ENCODE measurements around the gene PTPRM.
"Not testable (repeated sequence)": the region's sequence is repeated elsewhere in the genome, so short reads cannot be mapped to it uniquely, and the experiment has no call there.

The PTPRM gene

DNA sequence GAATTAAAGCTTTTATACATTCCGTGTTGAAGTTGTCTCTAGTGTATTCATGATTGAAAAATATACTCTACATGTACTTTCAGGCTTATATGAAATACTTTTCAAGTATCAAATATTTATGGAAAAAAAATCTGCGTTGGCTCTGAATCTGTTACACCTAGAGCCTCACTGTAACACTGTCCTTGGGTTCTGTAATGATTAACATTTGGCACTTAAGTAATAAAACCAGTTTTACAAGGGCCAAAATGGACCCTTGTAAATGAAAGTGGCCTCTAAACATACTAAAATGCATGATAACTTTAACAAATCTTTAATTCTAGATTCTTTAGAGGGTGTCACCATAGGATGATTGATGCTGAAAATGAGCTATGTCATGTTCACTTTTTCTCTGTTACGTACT, 162.8 kb downstream of the PTPRM start:
- DNase-seq, result no peak

DNA sequence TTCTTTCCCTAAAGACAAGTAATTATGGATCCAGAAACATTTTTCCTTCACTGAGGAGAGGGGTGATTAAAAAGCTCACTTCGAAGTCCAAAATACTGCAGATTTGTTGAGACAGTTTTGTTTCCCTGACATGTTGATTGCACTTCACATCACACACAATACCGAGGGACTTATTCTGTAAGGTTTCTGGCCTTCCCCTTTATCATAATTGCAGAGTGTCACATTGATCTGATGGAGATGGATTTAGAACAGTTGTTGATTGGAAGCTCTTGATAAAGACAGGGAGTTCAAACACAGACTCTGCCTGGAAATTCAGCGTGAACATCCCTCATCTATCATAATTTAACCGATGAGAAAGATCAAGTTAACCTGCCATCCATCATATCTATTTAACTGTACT, 163.6 kb downstream of the PTPRM start:
- no peak for DNase-seq

DNA sequence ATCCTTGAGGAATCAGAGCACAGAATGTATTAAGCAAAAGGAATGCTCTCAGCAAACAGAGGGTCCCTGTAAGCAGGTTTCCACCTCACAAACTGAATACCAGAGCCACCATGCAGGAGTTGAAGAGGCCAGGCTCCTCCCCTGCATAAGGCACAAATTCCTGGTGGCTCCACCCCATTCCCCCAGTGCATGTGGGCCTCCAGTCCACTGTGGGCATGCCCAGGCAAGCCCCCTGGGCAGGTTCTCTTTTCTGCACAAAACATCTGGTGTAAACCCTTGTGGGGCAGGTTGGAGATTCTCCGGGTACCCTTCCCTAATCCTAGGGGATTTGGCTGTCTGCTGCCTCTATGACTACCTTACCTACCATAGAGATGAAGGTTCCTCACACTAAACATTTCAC, 166.5 kb downstream of the PTPRM start:
- no peak for DNase-seq

DNA sequence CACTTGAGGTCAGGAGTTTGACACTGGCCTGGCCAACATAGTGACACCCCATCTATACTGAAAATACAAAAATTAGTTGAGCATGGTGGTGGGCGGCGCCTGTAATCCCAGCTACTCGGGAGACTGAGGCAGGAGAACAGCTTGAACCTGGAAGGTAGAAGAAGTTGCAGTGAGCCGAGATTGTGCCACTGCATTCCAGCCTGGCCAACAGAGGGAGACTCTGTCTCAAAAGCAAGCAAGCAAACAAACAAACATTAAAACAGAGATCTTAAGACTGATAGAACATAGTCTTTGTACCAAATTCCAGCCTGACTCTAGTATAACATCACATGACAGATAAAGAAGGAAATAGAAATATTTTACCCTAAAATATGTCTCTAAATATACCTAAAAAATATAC, 168.1 kb downstream of the PTPRM start:
- DNase-seq, result no peak

DNA sequence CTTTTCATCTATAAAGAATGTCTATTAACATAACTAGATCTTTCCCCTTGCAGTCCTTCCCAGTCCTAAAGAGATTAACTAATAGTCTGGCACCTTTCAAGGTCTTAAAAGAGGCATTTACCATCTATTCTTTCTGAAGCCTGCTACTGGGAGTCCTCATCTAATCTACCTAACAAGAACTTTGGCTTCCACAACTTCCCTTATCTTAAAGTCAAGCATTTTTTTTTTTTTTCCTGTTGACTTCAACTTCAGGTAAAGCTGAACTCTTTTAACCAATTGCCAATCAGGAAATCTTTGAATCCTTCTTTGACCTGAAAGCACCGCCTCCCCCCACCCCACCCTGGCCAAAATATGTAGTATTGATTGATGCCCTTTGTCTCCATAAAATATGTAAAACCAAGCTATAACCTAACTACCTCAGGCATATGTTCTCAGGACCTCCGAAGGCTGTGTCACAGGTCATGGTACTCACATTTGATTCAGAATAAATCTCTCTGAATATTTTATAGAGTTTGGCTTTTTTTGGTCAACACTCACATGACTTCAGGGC, 168.6 kb downstream of the PTPRM start:
- DNase-seq, result no peak

DNA sequence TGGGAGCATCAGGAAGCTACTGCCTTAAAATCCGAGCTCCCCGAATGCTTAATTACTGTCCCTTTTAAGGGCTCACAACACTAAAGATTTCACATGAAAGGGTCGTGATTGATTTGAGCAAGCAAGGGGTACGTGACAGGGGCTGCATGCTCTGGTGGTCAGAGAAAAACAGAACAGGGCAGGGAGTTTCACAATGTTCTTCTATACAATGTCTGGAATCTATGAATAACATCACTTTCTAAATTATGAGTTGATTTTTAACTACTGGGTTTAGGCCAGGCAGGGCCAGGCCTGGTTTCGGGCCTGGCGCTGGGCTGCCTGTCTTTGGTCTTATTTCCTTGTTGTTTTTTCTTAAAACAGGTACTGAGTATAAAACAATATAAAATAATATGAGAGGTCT, 169.4 kb downstream of the PTPRM start:
- not testable (repeated sequence) for DNase-seq

DNA sequence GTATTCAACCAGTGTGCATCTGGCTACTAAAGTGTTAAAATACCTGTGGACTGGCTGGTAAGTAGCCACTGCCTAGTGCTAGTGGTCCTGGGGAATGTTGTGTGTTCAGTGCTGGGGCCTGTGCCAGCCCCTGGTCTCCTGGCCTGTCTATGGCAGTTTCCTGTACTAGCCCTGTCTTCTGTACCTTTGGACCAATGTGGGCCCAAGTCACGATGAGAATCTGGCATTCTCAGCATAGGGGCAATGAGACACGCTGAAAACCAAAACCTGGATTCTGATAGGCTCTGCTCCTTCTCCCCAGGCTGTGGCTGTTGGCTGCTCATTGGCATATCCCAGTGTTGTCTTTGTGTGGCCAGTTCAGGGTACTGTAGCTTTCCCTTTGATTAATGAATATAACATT, 170.4 kb downstream of the PTPRM start:
- DNase-seq, result no peak

DNA sequence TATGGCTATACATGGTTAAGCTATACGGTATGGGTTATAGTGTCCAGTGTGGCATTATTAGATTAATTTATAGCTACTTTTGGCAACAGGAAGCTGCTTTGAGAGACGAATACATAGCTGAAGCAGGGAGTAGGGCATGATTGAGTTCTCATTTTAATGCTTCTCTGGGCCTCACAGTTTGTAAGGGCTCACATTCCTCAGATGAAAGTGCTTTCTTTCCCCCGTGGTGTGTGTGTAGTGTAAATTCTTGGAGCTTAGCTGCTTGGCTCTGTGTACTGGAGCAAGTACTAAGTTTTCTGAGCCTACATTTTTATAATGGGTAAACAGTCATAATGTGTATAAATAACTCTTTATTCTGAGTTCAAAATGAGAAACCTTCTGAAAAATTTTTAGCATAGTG, 173.7 kb downstream of the PTPRM start:
- DNase-seq, result no peak

DNA sequence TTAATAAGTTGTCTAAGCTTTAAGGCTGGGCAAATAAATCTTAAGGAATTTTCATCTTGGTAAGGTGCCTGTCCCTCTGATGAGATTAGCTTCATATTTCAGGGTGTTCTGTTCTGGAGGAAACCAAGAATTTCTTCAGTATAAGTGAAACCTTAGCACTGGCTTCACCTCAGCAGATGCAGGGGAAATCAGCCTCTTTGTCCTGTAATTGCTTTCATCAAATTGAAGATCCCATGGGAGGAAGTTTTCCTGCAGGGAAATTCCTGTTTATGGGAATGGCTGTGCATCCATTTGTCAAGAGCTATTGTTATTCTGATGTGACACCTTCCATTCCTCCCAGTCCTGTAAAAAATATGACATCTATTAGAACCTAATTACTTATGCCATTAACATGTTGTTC, 174.5 kb downstream of the PTPRM start:
- DNase-seq, result no peak

DNA sequence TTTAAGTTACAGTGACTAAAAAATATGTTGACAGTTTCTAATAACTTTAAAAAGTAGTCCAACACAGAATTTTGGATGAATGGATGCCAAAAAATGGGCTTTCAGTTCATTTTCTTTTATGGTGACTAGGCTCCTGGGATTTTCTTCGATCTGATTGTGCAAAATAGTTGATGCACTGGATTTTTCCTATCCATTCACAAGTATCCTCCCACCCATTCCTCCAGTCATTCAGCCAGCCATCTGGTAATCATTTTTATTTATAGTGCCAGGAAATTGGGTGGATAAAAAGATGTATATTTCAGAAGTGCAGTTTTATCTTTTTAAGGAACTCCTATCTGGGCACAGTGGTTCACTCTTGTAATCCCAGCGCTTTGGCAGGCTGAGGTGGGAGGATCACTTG, 175.1 kb downstream of the PTPRM start:
- DNase-seq, result no peak

DNA sequence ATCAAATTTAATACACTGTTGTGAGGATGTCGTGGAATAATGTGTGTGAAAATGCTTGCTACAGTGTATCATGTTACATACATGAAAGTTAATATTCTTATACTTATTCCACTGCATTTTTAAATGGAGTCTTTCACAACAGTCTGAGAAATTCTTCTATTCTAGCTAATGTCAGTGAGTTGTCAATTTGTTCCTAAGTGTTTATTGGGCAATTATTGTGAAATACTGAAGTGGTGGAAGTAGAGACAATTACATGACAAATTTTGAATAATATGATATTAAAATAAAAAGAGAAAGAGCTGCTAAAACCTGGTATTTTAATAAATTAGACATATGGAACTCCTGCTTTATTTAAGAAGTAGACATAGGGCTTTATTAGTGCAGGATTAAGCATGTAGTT, 176.1 kb downstream of the PTPRM start:
- no peak for DNase-seq

DNA sequence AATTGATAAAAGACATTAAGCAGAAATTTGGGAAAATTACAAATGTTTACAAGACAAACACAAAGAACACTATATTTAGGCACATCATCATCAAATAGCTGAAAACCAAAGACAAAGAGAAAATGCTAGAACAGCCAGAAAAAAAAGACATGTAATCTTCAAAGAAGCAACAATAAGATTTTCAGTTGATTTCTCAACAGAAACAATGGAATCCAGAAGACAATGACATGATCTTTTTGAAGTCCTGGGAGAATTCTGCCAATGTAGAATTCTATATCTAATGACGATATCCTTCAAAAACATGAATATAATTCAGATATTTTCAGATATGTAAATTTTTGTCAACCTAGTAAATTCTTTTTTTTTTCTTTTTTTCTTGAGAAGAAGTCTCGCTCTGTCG, 179.0 kb downstream of the PTPRM start:
- DNase-seq, result no peak

DNA sequence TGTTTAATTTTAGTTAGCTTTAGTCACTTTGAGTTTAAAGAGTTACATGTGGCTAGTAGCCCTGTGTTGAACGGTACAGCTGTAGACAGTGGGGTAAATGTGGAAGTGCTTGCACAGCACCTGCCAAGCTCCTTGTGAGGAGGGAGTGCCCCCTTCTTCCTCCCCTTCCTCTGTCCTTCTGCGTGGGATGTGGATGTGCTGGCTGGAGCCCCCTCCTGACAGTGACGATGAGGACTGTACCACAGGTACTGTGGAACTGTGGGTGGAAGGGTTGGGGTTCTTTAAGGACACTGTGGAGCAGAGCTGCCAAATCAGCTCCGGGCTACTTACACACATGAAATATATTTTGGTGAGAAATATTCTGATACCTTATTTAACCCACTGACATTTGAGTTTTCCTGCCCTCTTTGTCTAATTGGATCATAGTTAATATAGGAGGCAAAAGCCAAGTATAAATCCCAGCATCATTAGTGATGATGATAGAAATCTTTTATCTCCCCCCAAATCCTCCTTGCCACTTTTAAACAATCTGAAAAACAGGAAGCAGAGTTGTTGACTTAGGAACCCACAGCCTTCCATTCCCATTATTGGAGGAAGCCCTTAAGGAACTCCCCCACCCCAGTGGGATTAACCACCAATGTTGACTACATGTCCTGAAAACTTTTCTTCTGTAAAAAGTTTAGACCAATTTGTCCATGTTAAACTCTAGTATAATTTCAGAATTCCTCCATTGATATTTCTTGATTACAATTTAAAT, 181.3 kb downstream of the PTPRM start:
- no peak for DNase-seq

DNA sequence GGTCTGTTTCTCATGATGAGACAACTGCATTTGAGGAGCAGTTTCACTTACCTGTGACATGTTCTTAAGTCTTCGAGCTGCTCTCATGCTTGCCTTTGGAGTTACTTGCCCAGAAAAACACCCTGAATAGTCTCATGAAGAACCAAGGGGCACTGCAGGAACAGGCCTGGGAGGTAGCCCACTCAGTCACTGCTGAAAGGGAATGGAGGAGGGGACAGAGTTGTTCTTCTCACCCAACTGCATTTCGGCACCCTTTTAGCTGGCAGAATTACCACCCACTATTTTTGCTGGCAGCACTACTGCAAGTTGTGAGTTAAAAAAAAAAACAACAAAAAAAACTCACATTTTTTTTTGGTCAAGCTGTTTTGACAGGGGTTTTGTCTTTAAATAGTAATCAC, 181.9 kb downstream of the PTPRM start:
- DNase-seq, result no peak

DNA sequence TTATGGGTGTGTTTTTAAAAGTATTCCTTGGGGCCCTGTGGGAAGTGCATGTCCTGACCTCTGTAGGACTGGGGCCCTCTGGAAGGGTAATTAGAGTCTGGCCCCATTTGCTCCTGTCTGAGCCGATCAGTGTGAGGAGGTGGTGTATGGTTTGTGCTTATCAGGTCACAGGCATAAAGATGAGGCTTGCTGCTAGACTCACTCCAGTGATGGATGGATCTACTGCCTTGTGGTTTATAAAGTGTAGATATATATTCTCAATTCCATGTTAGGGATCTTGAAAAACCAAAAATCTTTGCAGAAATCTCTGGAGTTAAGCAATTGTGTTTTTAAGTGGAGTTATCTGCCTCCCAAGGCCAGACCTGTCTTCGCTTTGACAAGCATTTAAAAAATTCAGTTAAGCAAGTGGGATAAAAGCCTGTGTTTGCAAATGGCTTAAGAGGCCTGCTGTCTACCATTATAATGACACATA, 182.4 kb downstream of the PTPRM start:
- DNase-seq, result no peak

DNA sequence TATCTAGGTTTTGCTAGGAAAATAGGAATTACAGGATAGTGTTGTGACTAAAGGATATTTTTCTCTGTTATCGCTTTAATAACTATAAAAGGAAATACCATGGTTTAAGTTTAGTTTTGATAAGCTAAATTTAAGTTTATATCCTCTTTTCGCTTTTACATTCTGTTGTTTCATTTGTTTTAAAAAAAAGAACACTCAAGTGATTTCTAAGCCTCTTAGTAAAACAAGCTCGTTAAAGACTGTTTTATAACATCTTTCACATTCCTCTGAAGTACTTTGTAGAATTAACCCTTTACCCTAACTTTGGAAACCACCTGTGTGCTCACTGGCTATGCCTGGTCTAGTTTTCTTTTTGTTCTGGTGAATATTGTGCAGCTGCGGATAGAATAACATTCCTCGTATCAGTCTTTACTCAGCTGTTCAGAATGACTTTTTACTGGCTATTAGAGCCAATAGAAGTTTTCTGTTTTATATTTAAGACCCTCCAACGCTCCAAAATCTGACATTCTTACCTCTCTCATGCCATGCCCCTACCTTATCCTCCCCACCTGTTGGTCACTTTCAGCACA, 183.1 kb downstream of the PTPRM start:
- DNase-seq, result no peak

DNA sequence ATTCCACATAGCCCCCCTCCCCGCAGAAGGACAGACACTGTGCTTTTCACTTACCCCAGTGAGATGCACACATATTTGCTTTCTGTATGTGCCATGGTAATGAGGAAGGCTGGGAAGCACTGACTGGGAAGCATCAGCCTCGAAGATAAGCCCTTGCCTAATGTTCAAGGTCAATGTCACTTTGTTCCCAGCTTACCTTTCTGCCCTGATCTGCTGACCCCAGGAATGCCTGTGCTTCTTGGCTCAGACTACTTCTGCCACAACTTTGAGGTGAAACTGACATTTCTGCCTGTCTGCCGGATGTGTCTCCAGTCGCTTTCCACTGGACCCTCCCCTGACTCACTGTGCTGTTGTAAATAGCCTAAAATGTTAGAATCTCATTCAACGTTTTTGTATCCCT, 183.8 kb downstream of the PTPRM start:
- no peak for DNase-seq

DNA sequence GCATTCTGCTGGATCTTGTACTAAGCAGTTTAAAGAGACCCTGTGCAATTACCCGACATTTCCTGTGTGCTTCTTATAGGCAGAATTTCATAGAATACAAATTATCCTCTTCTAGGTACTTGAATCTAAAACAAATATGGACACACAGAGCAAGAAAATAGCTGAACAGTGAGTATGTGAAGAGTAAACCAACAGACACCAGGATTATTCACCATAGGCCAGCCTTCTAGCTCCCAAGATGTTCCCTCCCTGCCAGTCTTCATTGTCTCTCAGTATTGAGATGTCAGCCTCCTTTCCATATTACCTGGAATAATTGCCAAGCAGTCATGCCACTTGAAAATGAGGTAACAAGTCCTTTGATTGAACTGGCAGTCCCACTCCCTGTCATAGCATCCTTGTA, 187.1 kb downstream of the PTPRM start:
- no peak for DNase-seq

DNA sequence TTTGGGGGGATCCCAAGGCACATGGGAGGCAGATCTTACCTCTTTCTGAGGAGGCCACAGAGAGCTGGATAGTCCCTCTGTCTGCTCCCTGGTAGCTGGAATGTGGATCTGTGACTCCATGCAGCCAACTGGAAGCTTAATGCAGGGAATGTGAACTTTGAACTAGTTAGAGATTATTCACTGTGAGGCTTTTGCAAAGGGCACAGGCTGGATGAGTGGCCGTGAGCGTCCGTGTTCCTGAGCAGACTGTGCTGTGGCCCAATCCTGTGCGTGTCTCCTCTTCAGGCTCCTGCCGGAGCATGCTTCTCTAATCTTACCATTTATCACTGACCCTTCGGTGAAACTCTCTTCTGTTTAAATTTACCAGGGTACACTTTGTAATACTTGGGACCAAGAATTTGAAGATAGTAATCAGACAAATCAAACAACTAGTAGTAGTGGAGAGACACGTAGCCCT, 187.6 kb downstream of the PTPRM start:
- no peak for DNase-seq

DNA sequence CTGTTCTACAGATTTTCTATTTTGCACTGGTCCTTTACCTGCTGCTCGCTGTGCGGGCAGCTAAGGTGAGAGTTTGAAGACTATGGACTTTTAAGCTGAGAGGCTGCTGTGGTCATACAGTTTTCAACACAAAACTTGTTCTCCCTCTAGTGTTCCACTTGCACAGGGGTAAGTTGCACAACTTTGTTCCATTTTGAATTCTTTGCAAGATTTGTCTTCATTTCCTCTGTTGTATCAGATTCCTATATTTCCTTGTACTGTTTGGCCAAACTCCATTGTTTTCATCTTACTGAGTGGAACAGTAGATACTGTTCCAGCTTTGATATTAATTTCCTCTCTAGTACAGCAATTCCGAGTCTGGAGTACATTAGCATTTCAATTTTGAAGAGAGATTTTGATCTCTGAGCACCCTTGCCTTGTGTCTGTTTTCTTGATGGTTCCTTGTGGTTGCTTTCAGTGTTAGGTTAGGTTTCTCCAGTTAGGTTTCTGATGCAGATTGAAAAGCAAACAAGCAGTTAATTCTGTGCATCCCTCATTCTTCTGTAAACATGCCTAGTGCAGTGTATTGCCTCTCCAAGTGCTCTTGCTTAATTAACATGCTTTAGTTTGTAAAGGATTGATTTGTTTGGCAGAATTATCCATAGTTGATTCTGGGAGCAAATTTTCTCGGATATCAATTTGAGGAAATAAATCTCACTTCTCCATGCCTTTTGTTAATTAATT, 188.8 kb downstream of the PTPRM start:
- no peak for DNase-seq

DNA sequence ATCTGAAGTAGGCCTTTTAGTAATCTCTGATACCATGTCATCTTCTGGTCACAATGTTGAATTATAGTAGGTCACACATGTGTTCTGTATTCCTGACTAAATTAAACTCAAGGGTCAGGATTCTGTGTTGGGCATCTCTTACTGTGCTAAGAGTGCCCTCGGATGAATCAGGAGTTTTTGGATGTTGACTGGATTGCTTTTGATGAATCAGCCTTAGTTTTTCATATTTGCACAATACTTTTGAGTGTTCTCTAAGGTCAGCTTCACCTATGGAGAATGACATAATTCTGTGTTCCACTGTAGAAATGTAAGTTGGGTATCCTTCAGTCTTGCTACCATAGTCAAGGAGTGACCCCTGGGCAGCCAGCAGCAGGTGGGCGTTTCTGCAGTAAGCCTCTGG, 190.1 kb downstream of the PTPRM start:
- no peak for DNase-seq

DNA sequence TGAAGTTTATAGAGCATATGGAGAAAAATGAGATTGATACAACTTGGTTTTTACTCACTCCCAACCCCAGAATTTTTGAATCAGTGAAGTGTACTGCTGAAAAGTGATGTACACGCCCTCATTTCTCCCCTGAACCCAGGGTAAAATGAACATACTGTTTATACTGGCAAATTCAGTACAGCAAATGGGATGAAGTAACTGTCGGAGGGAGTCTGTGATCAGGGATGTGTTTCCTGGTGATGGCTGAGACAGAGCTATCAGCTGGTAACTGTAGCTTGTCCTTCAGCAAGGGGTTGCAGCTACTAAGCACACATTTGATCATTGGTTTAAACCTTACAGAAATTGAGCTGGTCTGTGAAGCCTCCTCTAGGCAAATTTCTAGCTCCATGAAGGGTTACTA, 191.6 kb downstream of the PTPRM start:
- no peak for DNase-seq

DNA sequence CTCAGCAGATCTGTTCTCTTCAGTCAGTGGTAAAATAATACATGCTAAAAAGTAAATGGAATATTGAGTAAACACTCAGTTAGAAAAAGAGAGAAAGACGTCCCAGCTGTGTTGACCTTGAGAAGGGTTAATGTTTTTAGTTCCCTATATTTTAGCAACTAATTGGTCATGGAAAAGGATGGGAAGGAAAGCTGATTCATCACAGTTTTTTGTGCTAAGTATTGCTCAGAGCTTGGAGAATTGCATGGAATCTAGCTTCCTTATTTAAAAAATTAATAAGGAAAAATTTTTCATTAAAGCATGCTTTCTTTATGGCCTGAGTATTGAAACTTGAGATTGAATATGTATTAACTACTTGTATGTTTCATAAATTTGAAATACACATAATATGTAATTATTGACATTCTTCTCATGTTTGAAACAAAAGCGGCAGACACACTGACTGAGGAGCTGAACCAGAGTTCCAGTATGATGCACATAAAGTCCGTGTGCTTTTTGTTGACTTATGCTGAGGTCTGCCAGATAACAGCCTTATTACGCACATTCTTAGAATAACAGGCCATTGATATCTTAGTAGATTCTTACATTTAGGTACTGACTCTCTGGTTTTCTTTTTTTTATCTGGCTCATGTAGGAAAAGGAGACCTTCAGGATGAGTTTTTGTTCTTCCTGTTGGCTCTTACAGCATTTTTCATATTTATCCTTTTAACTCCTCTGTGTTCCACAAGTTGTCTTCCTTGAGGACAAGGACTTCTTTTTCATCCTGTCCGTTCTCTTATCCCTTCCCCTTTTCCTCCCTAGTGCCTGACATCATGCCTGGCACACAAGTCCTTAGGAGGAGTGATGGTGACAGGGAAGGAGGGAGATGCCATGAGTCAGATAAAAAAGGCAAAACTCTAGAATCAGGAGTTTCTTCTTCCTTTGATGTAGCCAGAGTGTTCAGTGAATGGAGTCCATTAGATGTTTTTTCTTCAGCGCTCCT, 194.1 kb downstream of the PTPRM start:
- no peak for DNase-seq

All from NCI-H1092 (cell line).